Fibroblast of lung (primary cell): ENCODE data around the gene BYSL.

ENCODE experiments used
- CTCF ChIP-seq, 2 donors: IDR thresholded peaks in 1 of 2; conservative IDR thresholded peaks in 1 of 2; 1 replicate in 1 of 2; 2 replicates in 1 of 2; pipeline ENCODE4 v1.5.1; 2011 to 2012; ENCODE audit warnings: low read length in 2 of 2, control low read depth in 1 of 2, inconsistent platforms in 1 of 2, low read depth in 1 of 2, mild to moderate bottlenecking in 1 of 2
- EZH2 ChIP-seq: IDR thresholded peaks from 2 replicates; pipeline ENCODE4 v1.5.1; 2012; ENCODE audit warnings: low read length, control low read depth, mild to moderate bottlenecking; ENCODE audit errors: missing control alignments

- TF ChIP-seq CTCF (conservative IDR thresholded peaks at IDR 0.05 in 1 of 2, IDR thresholded peaks at IDR 0.05 in 1 of 2; ENCODE audit: low read depth in 1 of 2, low read length in 2 of 2), result no peak
- TF ChIP-seq EZH2, result no peak
These were observed 18.8 kb downstream of the BYSL start for GRCh38 chr6:41939848-41940758.
